GM10266 (cell line): ENCODE results near the gene PLCD3.

Experiments
- DNase-seq: peaks from one replicate; pipeline ENCODE4 v3.0.0; 2012; ENCODE audit errors: extremely low spot score
- TF ChIP-seq, protein P1 (sequence below): IDR thresholded peaks from 2 replicates; pipeline ENCODE4 v1.5.1; 2012; ENCODE audit warnings: mild to moderate bottlenecking, low read depth; ENCODE audit not compliant: control insufficient read depth, insufficient read depth; ENCODE audit errors: missing control alignments

Gene PLCD3, protein sequence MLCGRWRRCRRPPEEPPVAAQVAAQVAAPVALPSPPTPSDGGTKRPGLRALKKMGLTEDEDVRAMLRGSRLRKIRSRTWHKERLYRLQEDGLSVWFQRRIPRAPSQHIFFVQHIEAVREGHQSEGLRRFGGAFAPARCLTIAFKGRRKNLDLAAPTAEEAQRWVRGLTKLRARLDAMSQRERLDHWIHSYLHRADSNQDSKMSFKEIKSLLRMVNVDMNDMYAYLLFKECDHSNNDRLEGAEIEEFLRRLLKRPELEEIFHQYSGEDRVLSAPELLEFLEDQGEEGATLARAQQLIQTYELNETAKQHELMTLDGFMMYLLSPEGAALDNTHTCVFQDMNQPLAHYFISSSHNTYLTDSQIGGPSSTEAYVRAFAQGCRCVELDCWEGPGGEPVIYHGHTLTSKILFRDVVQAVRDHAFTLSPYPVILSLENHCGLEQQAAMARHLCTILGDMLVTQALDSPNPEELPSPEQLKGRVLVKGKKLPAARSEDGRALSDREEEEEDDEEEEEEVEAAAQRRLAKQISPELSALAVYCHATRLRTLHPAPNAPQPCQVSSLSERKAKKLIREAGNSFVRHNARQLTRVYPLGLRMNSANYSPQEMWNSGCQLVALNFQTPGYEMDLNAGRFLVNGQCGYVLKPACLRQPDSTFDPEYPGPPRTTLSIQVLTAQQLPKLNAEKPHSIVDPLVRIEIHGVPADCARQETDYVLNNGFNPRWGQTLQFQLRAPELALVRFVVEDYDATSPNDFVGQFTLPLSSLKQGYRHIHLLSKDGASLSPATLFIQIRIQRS

DNA sequence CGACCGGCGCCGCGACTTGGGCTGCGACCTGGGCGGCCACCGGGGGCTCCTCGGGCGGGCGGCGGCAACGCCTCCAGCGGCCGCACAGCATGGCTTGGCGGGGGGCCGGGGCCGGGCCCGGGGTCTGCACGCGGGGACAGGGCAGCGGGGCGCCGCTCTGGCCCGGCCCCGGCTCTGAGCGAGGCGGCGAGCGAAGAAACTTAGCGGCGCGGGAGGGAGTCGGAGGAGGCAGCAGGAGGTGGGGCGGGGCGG is at the start of gene PLCD3:
Gene PLCD3, minus strand, starts transcription at position 196 of the 252 bp plus-strand sequence. Its CDS starts 105 bp downstream, at position 91.
- TF ChIP-seq, protein P1, sequence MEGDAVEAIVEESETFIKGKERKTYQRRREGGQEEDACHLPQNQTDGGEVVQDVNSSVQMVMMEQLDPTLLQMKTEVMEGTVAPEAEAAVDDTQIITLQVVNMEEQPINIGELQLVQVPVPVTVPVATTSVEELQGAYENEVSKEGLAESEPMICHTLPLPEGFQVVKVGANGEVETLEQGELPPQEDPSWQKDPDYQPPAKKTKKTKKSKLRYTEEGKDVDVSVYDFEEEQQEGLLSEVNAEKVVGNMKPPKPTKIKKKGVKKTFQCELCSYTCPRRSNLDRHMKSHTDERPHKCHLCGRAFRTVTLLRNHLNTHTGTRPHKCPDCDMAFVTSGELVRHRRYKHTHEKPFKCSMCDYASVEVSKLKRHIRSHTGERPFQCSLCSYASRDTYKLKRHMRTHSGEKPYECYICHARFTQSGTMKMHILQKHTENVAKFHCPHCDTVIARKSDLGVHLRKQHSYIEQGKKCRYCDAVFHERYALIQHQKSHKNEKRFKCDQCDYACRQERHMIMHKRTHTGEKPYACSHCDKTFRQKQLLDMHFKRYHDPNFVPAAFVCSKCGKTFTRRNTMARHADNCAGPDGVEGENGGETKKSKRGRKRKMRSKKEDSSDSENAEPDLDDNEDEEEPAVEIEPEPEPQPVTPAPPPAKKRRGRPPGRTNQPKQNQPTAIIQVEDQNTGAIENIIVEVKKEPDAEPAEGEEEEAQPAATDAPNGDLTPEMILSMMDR, result no peak
- DNase-seq, result no peak

DNA sequence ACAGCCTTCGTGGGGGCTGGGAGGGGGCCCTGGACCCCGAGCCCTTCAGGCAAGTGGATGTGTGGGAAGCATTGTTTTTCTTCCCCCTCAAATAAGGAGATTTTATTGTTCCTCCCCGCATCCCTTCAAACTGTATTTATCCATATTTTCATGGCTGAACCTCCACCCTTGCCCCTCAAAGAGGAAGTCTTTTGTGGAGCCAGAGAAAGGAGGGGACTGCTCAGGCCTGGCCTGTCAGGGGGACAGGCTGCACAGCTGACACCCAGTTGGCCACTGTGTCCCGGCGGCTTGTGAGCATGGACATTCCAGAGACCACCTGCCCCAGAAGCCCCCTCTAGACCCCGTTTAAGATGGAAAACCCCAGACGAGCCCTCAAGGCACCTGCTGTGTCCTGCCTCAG is 45.2 kb upstream of the PLCD3 start:
- no peak for DNase-seq
- TF ChIP-seq, protein P1, result no peak

DNA sequence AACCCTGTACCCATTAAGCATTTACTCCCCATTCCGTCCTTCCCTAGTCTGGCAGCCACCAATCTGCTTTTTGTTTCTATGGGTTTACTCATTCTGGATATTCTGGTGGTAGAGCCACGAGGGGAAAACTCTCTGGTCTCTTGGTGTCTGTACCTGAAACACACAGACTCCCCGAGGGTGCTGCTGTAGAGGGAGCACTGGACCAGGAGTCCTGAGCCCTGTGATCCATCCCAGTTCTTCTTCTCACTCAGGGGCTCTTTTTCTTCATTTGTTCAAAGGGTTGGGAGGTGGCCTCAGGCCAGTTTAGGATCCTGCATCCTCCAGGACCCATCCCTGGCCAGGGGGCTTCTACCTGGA is 43.4 kb upstream of the PLCD3 start:
- TF ChIP-seq, protein P1, result no peak
- DNase-seq, result no peak

DNA sequence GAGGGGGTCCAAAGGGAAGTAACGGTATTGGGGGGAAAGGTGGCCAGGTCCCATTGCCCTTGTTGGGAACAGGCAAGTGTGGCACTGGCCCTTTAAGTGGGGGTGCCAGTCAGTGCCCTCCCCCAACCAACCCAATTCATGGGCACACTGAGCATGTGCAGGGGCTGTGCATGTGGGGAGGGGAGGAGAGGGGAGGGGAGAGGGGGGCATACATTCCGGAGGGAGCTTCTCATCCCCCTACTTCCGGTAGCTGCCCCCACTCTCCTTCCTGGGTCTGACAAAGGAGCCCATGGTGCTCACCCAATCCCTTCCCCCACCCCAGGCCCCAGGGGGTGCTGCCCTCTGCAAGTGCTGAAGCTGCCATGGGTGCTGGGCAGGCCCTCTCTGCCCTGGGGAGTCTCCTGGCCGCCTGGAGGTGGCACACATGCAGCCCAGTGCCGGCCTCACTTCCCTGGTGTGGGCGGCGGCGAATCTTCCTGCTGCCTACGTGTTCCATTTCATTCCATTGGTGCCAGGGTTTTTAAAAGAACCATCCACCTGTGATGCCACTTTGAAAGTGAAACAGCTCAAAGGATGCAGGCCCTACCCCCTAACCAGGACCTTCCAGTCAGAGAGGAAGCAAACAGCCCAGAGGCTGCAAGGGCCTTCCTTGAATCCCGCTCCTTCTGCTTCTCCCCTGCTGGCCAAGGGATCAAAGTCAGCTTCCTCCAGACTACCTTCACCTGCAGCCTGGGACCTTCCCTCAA is 40.4 kb upstream of the PLCD3 start:
- peak; percentile 44 for DNase-seq
- TF ChIP-seq, protein P1, result no peak

DNA sequence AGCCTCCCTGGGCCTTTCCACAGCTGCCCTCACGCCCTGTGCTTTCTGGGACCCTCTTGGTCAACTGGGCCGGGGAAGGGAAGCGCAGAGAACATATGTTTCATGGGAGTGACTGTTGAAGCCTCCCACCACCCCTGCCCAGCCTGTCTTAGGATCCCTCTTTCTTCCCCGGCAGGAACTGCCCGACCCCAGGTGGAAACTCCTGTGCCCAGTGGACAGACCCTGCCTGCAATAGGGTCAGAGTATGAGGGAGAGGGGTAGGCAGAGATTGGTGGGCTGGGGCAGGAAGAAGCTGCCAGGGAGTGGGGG is 39.9 kb upstream of the PLCD3 start:
- no peak for DNase-seq
- TF ChIP-seq, protein P1, result no peak

DNA sequence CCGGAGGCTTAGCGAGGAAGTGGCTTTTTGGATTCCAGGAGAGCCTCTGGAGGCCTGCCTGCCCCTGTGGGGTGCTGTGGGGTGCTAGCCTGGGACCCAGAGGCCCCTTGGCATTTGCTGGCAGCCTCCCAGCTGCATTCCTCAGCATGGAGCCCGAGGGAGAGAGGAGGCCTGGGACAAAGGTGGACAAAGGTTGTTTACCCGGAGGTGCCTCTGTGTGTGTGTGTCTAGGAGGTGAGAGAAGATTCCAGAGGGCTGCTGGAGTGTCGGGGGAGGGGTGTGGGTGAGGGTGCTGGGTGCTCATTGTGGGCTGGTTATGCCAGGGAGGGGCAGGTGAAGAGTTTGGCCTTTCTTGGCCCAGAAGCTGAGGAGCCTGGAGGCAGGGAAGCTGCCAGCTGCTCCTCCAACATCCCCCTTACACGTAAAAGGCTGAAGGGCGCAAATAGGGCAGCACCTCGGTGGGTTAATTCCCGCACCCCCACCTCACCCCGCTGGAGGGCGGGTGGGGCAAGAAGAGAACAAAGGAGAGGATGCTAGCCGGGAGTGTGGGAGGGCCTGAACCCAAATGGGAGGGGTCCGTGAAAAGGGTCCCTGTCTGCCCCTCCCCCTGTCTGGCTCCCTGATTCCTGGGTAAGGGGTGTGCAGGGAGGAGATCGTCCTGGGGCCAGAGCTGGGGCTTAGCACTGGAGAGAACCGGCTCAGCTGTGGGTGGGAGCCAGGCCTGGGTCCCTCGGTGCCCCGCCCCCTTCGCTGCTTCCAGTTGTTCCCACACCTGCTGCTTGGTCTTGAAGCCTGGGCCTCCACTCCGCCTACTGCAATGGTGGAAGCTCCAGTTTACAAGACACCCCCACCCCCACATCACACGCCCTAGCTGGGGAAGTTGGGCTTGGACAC is 39.3 kb upstream of the PLCD3 start:
- TF ChIP-seq, protein P1, result no peak
- DNase-seq, result no peak
